Sigmoid colon (tissue), 7 donors: ENCODE results near the gene BUB1. TPM values are rescaled to one million over a fixed set of nuclear protein-coding genes. Genes with fewer than 3 reads are reported as not detected.

Experiments
- DNase-seq: peaks from one replicate; pipeline ENCODE4 v3.0.0-alpha.2; 2019
- H3K27ac ChIP-seq, 4 donors: fragments of 200-600 bp; sonication (generic); one replicate each; pipeline ENCODE4 v1.5.1; 2016 to 2019; ENCODE audit warnings: mild to moderate bottlenecking in 1 of 4
- H3K27me3 ChIP-seq, 3 donors: fragments of 200-600 bp; sonication (generic); one replicate each; pipeline ENCODE4 v1.5.1; 2019; ENCODE audit warnings: mild to moderate bottlenecking in 1 of 3
- H3K36me3 ChIP-seq, 4 donors: fragments of 200-600 bp; sonication (generic); one replicate each; pipeline ENCODE4 v1.5.1; 2016 to 2019
- H3K4me1 ChIP-seq, 4 donors: fragments of 200-600 bp; sonication (generic); one replicate each; pipeline ENCODE4 v1.5.1; 2017 to 2019
- H3K4me3 ChIP-seq, 4 donors: fragments of 200-600 bp; sonication (generic); one replicate each; pipeline ENCODE4 v1.5.1; 2017 to 2019; ENCODE audit warnings: mild to moderate bottlenecking in 2 of 4, moderate library complexity in 1 of 4
- H3K9me3 ChIP-seq, 4 donors: fragments of 200-600 bp in 3 of 4; sonication (generic) in 3 of 4; one replicate each; pipeline versions ENCODE4 v1.5.1 to v1.6.1; 2013 to 2019
- CTCF ChIP-seq, 4 experiments: fragments of 450-650 bp in 3 of 4; fragments of 200-600 bp in 1 of 4; IDR thresholded peaks; one replicate each; pipeline ENCODE4 v1.5.1; 2016 to 2019; ENCODE audit warnings: antibody characterized with exemption in 4 of 4, mild to moderate bottlenecking in 3 of 4, moderate library complexity in 2 of 4
- EP300 ChIP-seq, 4 donors: sonication (generic); formaldehyde crosslinking; IDR thresholded peaks; one replicate each; pipeline ENCODE4 v1.6.1; 2017; ENCODE audit warnings: antibody characterized with exemption in 4 of 4
- POLR2A ChIP-seq, 2 donors: fragments of 450-650 bp; IDR thresholded peaks; one replicate each; pipeline ENCODE4 v1.6.1; 2016; ENCODE audit warnings: antibody characterized with exemption in 2 of 2, mild to moderate bottlenecking in 2 of 2, moderate library complexity in 2 of 2
- POLR2AphosphoS5 ChIP-seq, 4 donors: sonication (generic); formaldehyde crosslinking; IDR thresholded peaks; one replicate each; pipeline ENCODE4 v1.6.1; 2017; ENCODE audit warnings: antibody characterized with exemption in 4 of 4
- WGBS, 2 donors: extraction: QIAGEN DNeasy Blood & Tissue Kit; methylation state at CpG; one replicate each; pipeline ENCODE4 v1.1.7; 2013; 5-methylcytosine and 5-hydroxymethylcytosine counted together
- intact Hi-C: fragments of 100-400 bp; cut with DNase I; formaldehyde crosslinking; loops from one replicate; pipeline ENCODE4 v1.15.1; 2023
- polyA plus RNA-seq, 3 donors: library from polyadenylated mRNA; stranded (reverse); fragments of 200-250 nt; gene quantifications; one replicate each; pipeline ENCODE4 v1.2.3, GENCODE V29; 2013
- total RNA-seq, 4 donors: library from RNA; depleted of rRNA; stranded (reverse); fragments of >200 nt; gene quantifications; one replicate each; pipeline ENCODE4 v1.1.0, GENCODE V29; 2016
- donor health status: healthy with polysubstance abuse.
- donor health status: Bipolar disorder and iron deficiency.
- donor health status: healthy.

The BUB1 gene
- total and polyA plus RNA-seq, 7 donors = 0.33 to 12.3 (median 1.1) TPM

GRCh38 chr2:110720547-110720946, 42.7 kb upstream of the BUB1 start:
- H3K4me1 ChIP-seq = no peaks in the 10 kb centered on the region
- DNase-seq = no peak
- no peak for TF ChIP-seq POLR2AphosphoS5 (IDR thresholded peaks at IDR 0.05)
- TF ChIP-seq CTCF (IDR thresholded peaks at IDR 0.05) = no peak
- no peak for TF ChIP-seq EP300 (IDR thresholded peaks at IDR 0.05)
- no peak for TF ChIP-seq POLR2A (IDR thresholded peaks at IDR 0.05)
- H3K27me3 ChIP-seq = no peaks in the 10 kb centered on the region
- intact Hi-C loops = no loop called here
- H3K27ac ChIP-seq = no peak overlapping the region
- H3K4me3 ChIP-seq = no peak overlapping the region
- no peaks in the 10 kb centered on the region for H3K36me3 ChIP-seq
- 92 to 93% methylated on average over 5 of the region's 5 CpGs for WGBS, 2 donors
- no peaks in the 10 kb centered on the region for H3K9me3 ChIP-seq

GRCh38 chr2:110718990-110719389, 41.1 kb upstream of the BUB1 start:
- intact Hi-C loops = no loop called here
- no peaks in the 10 kb centered on the region for H3K4me1 ChIP-seq
- no peaks in the 10 kb centered on the region for H3K27me3 ChIP-seq
- no peak overlapping the region for H3K4me3 ChIP-seq
- no peak overlapping the region for H3K27ac ChIP-seq
- H3K36me3 ChIP-seq = no peaks in the 10 kb centered on the region
- DNase-seq = no peak
- H3K9me3 ChIP-seq = no peaks in the 10 kb centered on the region
- 77 to 89% methylated on average over 2 of the region's 2 CpGs for WGBS, 2 donors
- TF ChIP-seq CTCF (IDR thresholded peaks at IDR 0.05) = no peak
- TF ChIP-seq POLR2AphosphoS5 (IDR thresholded peaks at IDR 0.05) = no peak
- TF ChIP-seq EP300 (IDR thresholded peaks at IDR 0.05) = no peak
- no peak for TF ChIP-seq POLR2A (IDR thresholded peaks at IDR 0.05)

- H3K4me3 ChIP-seq = no peak overlapping the region
- TF ChIP-seq POLR2AphosphoS5 (IDR thresholded peaks at IDR 0.05) (no peak), EP300 (IDR thresholded peaks at IDR 0.05) (no peak), POLR2A (IDR thresholded peaks at IDR 0.05) (no peak), CTCF (IDR thresholded peaks at IDR 0.05) (no peak)
- H3K27me3 ChIP-seq = no peaks in the 10 kb centered on the region
- H3K4me1 ChIP-seq = no peaks in the 10 kb centered on the region
- H3K9me3 ChIP-seq = no peaks in the 10 kb centered on the region
- no peak for DNase-seq
- 86 to 88% methylated on average over 2 of the region's 2 CpGs for WGBS, 2 donors
- intact Hi-C loops = no loop called here
- no peak overlapping the region for H3K27ac ChIP-seq
- no peaks in the 10 kb centered on the region for H3K36me3 ChIP-seq
Observed at GRCh38 chr2:110718382-110718781, 40.5 kb upstream of the BUB1 start.

- H3K27me3 ChIP-seq = no peaks in the 10 kb centered on the region
- no peaks in the 10 kb centered on the region for H3K9me3 ChIP-seq
- H3K36me3 ChIP-seq = no peaks in the 10 kb centered on the region
- no peak overlapping the region for H3K27ac ChIP-seq
- intact Hi-C loops = no loop called here
- no peak overlapping the region for H3K4me3 ChIP-seq
- DNase-seq = no peak
- WGBS, 2 donors = 73 to 86% methylated on average over 4 of the region's 4 CpGs
- no peak for TF ChIP-seq CTCF (IDR thresholded peaks at IDR 0.05)
- H3K4me1 ChIP-seq = no peaks in the 10 kb centered on the region
Observed at GRCh38 chr2:110717734-110718133, 39.9 kb upstream of the BUB1 start.

- H3K27ac ChIP-seq = no peak overlapping the region
- intact Hi-C loops = no loop called here
- H3K4me1 ChIP-seq = no peaks in the 10 kb centered on the region
- WGBS, 2 donors = 25 to 65% methylated on average over 3 of the region's 3 CpGs
- H3K27me3 ChIP-seq = no peaks in the 10 kb centered on the region
- no peaks in the 10 kb centered on the region for H3K9me3 ChIP-seq
- no peaks in the 10 kb centered on the region for H3K36me3 ChIP-seq
- DNase-seq = no peak
- H3K4me3 ChIP-seq = no peak overlapping the region
- TF ChIP-seq POLR2A (IDR thresholded peaks at IDR 0.05) (no peak), CTCF (IDR thresholded peaks at IDR 0.05) (no peak), POLR2AphosphoS5 (IDR thresholded peaks at IDR 0.05) (no peak), EP300 (IDR thresholded peaks at IDR 0.05) (no peak)
Observed at GRCh38 chr2:110716959-110717645, 39.2 kb upstream of the BUB1 start.
